Measurements from ENCODE around the gene ZFP3. TPM values are rescaled to one million over a fixed set of nuclear protein-coding genes. Genes with fewer than 3 reads are reported as not detected.
"Not testable (repeated sequence)": the region's sequence is repeated elsewhere in the genome, so short reads cannot be mapped to it uniquely, and the experiment has no call there.

ZFP3 gene
- total RNA-seq, 1 experiment from 2014 or later: 0.11 TPM

DNA sequence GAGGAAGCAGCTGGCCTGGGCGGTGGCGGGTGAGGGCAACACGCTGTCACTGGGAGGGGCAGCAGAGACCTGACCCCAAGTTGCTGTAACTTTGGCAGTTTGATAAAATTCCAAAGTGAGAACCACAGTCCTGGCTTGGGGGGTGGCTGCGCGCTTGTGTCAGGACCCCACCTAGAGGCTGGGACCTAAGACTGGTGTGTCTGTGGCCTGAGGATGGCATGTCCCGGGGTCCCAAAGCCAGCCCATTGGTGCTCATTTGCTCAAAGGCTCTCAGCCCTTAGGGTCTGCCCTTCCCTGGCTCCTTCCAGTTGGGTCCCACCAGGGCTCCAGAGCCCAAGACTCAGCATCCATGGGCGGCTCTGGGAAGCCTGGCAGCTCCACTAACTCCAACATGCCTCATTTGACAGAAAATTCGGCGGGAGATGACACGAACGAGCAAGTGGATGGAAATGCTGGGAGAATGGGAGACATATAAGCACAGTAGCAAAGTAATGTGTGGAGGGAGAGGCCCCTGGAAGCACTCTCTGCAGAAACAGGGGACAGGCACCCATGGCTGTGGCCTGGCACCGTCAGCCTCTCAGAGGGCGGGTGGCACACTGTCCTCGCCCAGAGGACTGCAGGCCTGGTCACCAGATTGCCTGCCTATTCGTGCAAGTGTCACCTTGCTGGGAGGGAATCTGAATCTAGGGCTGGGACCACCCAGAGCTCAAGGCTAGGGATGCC, 54.4 kb downstream of the ZFP3 start:
- not testable (repeated sequence) for H3T11ph ChIP-seq (ENCODE audit: low read length); H3K23ac ChIP-seq (ENCODE audit: insufficient read length, low read depth, low read length); H3K4me3 Mint-ChIP-seq; H3K79me2 ChIP-seq (ENCODE audit: insufficient read depth, low read length); DNase-seq; H3K9me3 ChIP-seq (ENCODE audit: control insufficient read depth, low read depth, low read length); H2BK120ac ChIP-seq (ENCODE audit: low read depth, low read length, poor library complexity, severe bottlenecking); H3K9me3 Mint-ChIP-seq; H3K27me3 ChIP-seq (ENCODE audit: insufficient read depth, low read length); H3K79me1 ChIP-seq (ENCODE audit: insufficient read depth, low read depth, low read length, poor library complexity, severe bottlenecking); H2AFZ ChIP-seq (ENCODE audit: low read length); H3K36me3 Mint-ChIP-seq (ENCODE audit: insufficient read depth in 1 of 3, low read depth in 3 of 3); H3K4me2 ChIP-seq (ENCODE audit: insufficient read depth, insufficient read length, low read length); H2BK5ac ChIP-seq (ENCODE audit: insufficient read length, low read length); H4K5ac ChIP-seq (ENCODE audit: insufficient read length, low read depth, low read length); H2AK5ac ChIP-seq (ENCODE audit: insufficient read length, low read length); H2BK12ac ChIP-seq (ENCODE audit: insufficient read length, low read depth, low read length); H3K4me1 Mint-ChIP-seq; H3K56ac ChIP-seq (ENCODE audit: insufficient read length, low read depth, low read length); H3K23me2 ChIP-seq (ENCODE audit: insufficient read length, low read depth, low read length, poor library complexity, severe bottlenecking); H4K8ac ChIP-seq (replicated peaks; ENCODE audit: insufficient read length, low read depth, low read length); H3K18ac ChIP-seq (ENCODE audit: insufficient read length, low read depth, low read length); H3K9ac ChIP-seq (ENCODE audit: extremely low read depth, insufficient read length, low read length); H3K4me1 ChIP-seq (ENCODE audit: insufficient read depth, low read length); H2BK20ac ChIP-seq (ENCODE audit: low read depth, low read length, poor library complexity, severe bottlenecking); H3K4ac ChIP-seq (ENCODE audit: low read depth, low read length); H2BK15ac ChIP-seq (ENCODE audit: low read depth, low read length); H4K91ac ChIP-seq (ENCODE audit: insufficient read length, low read depth, low read length); H3K27ac Mint-ChIP-seq; H4K20me1 ChIP-seq (ENCODE audit: control insufficient read depth, insufficient read depth, insufficient read length); H3K27ac ChIP-seq (ENCODE audit: insufficient read length, low read depth, low read length); H3K27me3 Mint-ChIP-seq (ENCODE audit: low read depth)
- H3K14ac ChIP-seq (ENCODE audit: insufficient read depth, low read length): peak overlapping the region; percentile 35; the same call in 1 of the 2 replicates
- WGBS (ENCODE audit: extremely low coverage, insufficient read length, low lambda C conversion rate): no CpG with 5 or more reads among the region's 15 CpGs

Measured in H9 (cell line).